ENCODE data around the gene CAPN1. TPM values are rescaled to one million over a fixed set of nuclear protein-coding genes. Genes with fewer than 3 reads are reported as not detected.
A peak's percentile ranks its signal among the peaks of the same experiment; 100 is the strongest.

CAPN1 gene
- total and polyA plus RNA-seq, 2 of the 4 experiments (the other 2 are of a cell fraction): 110 to 182 TPM

GRCh38 chr11:65224930-65225278 is 43.2 kb downstream of the CAPN1 start:
- Histone ChIP-seq H4K91ac (ENCODE audit: insufficient read depth, low read depth, low read length) (0 out of 2 replicates have a peak overlapping the region, but pooled peaks have one; percentile 56), H2AK9ac (replicated peaks; ENCODE audit: low read depth, low read length, poor library complexity) (no peak overlapping the region), H2BK15ac (ENCODE audit: low read depth, low read length) (no peak overlapping the region), H2AFZ (replicated peaks; ENCODE audit: low read length, poor library complexity) (peak overlapping the region; percentile 95), H2BK5ac (ENCODE audit: low read depth, low read length, poor library complexity, severe bottlenecking) (no peak overlapping the region), H3K27me3 (ENCODE audit: control insufficient read depth, insufficient read depth, low read length) (no peaks in the 10 kb centered on the region), H3K27ac (ENCODE audit: insufficient read depth, low read length) (no peak overlapping the region), H4K5ac (ENCODE audit: low read depth, low read length) (peak overlapping the region; percentile 54; the same call in 1 of the 2 replicates), H2AK5ac (ENCODE audit: low read depth, low read length) (no peak overlapping the region), H3K9me1 (ENCODE audit: insufficient read depth, low read length) (peaks cover 12% of the 10 kb centered on the region; the same call in 1 of the 2 replicates), H3K9ac (ENCODE audit: low read depth, low read length) (no peak overlapping the region), H3K9me3 (ENCODE audit: control insufficient read depth, insufficient read depth, low read length) (no peaks in the 10 kb centered on the region), H2BK20ac (ENCODE audit: low read depth, low read length) (no peak overlapping the region), H3K4me1 (ENCODE audit: control insufficient read depth, insufficient read depth, low read length) (peaks cover 10% of the 10 kb centered on the region), H3K14ac (replicated peaks; ENCODE audit: low read depth, low read length) (no peak overlapping the region), H3K23ac (ENCODE audit: low read depth, low read length) (no peak overlapping the region), H3K4me3 (ENCODE audit: insufficient read depth, low read depth, low read length) (no peak overlapping the region), H2BK120ac (ENCODE audit: low read depth, low read length) (no peak overlapping the region), H3K79me1 (ENCODE audit: low read depth in 1 of 2, low read length in 2 of 2) (no peaks in the 10 kb centered on the region), H3K56ac (ENCODE audit: extremely low read depth, insufficient read depth, low read length) (no peak overlapping the region), H3K18ac (ENCODE audit: low read depth, low read length) (no peak overlapping the region), H3K36me3 (ENCODE audit: control insufficient read depth, insufficient read depth, low read length) (peaks cover 1% of the 10 kb centered on the region; the same call in 1 of the 2 replicates), H3K4ac (ENCODE audit: low read depth, low read length) (peak overlapping the region; percentile 68), H4K20me1 (ENCODE audit: insufficient read depth, low read length) (no peaks in the 10 kb centered on the region), H4K8ac (ENCODE audit: low read depth in 2 of 2, low read length in 2 of 2) (peak overlapping the region; percentile 45 to 76; a peak in 3 of 4 replicates), H3K4me2 (ENCODE audit: low read depth, low read length) (peak overlapping the region; percentile 63; the same call in 1 of the 2 replicates)
- POLR2A ChIA-PET (ENCODE audit: unreplicated experiment): no interaction called here
- dilution Hi-C loops (cut with HindIII; ENCODE audit: low sequenced_read_pairs, unreplicated experiment): no loop called here
- ATAC-seq (ENCODE audit: low read depth) (peak; percentile 84), DNase-seq (peak; percentile 79)
- 60% methylated on average over 1 of the region's 5 CpGs; no CpG with 5 or more reads in 1 of the 2 experiments for WGBS, 2 experiments (ENCODE audit: extremely low coverage in 2 of 2, insufficient read length in 1 of 2)
- no TSS peak for BruUV-seq (replicated peaks)
- TF ChIP-seq FOS (IDR thresholded peaks at IDR 0.05; ENCODE audit: low read depth, low read length) (peak; percentile 44; the same call in 1 of the 2 replicates), RAD21 (IDR thresholded peaks at IDR 0.05; ENCODE audit: low read length) (no peak)
- CTCF ChIA-PET: interaction anchor here (0.6 to 1.9 kb wide), 7 partner anchors 12 to 105 kb away, joined by 3 to 8 read pairs (median 5); no protein-coding TSS in a partner anchor
- in situ Hi-C loops (cut with MboI; ENCODE audit: low sequenced_read_pairs): no loop called here
- intact Hi-C loops (cut with micrococcal nuclease): loop anchor here (2.0 kb wide), 1 partner anchor 30 kb away; no protein-coding TSS in a partner anchor
